Measurements from ENCODE around the gene C19orf67.

The C19orf67 gene

DNA sequence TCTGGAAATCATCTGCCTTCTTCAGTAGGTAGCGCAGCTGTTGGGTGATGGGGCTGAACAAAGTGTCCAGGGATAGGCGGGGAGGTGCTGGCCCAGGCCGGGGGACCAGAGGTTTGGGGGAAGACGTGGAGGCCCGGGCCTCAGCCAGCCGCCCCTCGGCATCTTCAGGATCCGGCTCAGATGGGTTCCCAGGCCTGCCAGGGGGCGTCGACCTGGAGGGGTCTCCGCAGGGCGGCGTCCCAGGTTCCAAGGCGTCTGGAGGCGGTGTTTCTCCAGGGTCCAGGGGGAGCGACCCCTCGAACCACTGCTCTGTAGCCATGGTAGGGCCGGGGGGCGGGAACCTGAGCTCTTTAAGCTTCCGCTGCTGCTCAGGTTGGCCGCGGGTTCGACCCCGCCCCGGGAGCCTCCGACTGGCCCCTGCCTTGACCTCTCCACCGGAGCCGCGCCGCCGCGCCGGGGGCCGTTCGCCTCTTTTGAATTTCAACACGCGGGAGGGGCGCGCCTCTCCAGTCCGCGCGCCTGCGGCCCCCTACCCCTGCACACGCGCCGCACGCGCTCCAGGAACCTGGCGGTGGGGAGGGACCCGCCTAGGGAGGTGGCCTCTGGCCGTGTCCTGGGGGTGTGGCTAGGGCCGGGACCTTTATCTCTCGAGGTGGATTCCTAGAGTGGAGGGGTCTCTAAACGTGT is at the start of gene C19orf67:
C19orf67 (minus strand) TSS at position 475 of the 687 bp plus-strand sequence; CDS start at position 319, 156 bp downstream.
- DNase-seq = no peak

DNA sequence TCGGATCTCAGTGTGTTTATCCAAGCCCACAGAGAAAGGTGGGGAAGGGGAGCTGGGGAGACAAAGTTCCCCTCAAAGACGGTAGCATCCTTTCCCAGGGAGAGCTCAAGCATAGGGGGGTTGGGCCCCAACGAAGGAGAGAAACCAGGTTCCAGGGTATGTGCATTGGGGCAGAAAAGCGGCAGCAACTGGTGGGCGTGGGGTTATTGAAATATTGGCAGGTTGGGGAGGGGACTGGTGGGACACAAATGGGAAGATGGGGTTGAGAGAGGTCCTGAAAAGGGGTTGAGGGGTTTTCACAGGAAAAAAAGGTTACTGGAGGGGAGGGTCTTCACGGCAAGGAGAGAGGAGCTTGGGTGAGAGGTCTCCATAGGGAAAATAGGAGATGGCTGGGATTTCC is 49.8 kb upstream of the C19orf67 start:
- DNase-seq = no peak

- no peak for DNase-seq
These were observed 42.4 kb upstream of the C19orf67 start for GRCh38 chr19:14127929-14128509.

GRCh38 chr19:14127176-14127575 is 41.6 kb upstream of the C19orf67 start:
- DNase-seq = no peak

DNA sequence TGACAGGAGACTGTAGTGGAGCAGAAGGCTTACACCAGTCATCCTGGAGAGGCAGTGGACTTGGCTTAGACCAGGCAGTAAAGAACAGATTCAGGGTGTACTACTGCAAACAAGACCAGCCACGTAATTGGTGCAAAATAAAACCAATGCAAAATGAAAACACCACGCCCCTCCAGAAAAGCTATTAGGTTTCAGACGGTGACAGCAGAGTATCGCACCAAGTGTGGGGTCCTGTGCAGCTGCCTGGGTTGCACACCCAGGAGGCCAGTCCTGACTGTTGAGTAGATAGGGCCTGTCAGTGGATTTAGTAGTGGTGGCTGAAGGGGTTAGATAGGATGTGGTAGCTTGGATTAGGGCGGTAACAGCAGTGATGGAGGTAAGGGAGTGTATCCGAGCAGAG is 37.3 kb upstream of the C19orf67 start:
- DNase-seq = no peak

- no peak for DNase-seq
These were observed 34.9 kb upstream of the C19orf67 start for GRCh38 chr19:14120497-14120780.

GRCh38 chr19:14119644-14120496 is 34.3 kb upstream of the C19orf67 start:
- no peak for DNase-seq

- no peak for DNase-seq
These were observed 33.6 kb upstream of the C19orf67 start for GRCh38 chr19:14119146-14119545.

DNA sequence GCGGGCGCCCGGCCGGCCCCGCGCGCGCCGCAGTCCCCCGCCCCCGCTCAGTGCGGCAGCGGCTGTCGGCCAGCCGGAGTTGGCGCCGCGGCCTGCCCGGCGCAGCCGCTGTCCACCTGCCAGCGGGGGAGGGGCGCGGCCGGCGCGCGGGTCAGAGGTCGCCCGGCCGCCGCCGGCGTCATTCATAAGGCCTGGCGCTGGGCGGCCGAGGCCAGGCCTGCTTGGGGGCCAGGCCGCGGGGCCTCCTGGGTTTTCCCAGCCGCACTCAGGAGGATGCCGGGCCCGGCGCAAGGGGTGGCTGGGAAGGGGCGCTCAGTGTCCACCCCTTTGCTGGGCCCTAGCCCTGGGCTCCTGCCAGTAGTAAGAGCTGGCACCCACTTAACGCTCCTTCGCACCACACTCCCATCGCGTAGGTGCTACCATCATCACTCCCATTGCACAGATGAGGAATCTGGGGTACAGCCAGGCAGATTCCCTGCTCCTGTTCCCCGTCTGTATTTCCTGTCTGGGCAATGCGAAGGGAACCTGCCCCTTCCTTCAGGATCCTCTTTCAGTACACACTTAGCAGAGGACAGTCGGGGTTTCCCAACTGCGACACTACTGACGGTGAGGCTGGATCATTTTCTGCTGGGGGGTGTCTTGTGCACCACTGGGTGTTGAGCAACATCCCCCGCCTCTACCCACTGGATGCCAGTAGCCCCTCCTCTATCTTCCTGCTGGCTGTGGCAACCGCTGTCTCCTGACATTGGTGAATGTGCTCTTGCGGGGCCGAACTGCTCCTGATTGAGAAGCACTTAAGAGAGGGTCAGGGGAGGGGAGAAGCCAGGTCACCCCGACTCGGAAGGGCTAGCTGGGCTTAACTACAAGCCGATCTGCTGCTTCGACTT is 32.8 kb upstream of the C19orf67 start:
- DNase-seq = peak; percentile 24 to 41

DNA sequence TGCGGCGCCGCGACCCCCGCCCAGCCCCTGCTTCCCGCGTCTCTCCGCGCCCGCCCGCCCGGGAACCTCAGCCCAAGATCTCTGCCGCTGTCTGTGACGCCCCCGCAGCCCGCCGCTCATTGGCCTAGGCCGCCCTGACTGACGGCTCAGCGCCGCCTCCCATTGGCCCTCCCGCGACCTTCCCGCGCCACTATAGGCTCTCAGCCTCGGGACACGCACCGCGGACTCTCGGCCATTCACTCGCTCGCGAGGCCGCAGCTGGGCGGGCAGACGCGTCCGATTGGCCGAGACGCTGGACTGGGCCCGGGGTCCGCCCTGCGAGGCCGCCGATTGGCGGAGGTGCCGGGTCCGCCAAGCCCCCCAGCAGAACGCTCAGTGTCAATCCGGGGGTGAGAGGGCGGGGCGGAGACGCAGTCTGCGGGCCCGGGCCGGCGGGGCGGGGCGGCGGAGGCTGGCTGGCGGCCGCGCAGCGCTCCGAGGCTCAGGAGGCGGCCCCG is 32.1 kb upstream of the C19orf67 start, which contains the start of gene PRKACA:
PRKACA (minus strand) TSS at position 95 of the 497 bp plus-strand sequence. CDS start 215 bp downstream, outside the sequence.
- peak; percentile 95 to 98 for DNase-seq

GRCh38 chr19:14116918-14117578 is 31.5 kb upstream of the C19orf67 start:
- no peak for DNase-seq

DNA sequence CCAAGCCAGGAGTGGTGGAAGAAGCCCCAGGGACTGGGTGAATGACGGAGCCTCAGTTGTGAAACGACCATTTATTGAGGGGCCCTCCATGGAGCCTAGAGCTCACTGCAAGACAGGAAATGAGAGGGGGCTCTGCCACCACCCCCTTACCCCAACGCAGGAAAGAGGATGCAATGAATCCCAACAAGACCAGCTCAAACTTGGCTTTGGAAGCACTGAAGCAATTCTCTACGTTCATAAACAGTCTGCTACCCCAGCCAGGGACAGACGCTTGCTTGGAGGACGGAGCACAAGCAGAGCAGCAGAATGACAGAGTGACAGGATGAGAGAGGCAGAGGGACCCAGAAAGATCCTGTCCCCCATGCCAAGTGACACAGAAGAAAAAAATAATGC is 30.9 kb upstream of the C19orf67 start:
- no peak for DNase-seq

DNA sequence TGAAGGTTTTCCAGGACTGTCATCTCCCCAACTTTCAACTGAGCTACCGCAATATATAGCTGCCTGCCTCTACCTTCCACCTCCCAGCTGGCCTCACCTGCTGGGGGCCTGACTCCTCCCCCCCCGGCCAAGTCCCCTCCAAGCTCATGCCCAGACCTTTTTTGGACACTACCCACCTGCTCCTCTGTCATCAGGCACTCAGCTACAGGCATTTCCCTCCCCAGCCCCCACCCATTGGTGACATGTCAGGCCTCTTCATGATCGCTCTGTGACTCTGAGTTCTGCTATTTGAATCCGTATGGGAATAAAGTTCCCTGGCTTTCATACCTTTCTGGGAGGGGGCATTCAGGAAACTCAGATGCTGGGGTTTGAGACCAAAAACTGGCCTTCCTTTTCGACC is 30.2 kb upstream of the C19orf67 start:
- DNase-seq = no peak

- peak; percentile 48 to 58 for DNase-seq
These were observed 29.3 kb upstream of the C19orf67 start for GRCh38 chr19:14114854-14115253.

- no peak for DNase-seq
These were observed 28.9 kb upstream of the C19orf67 start for GRCh38 chr19:14114439-14114838.

GRCh38 chr19:14113762-14114414 is 28.3 kb upstream of the C19orf67 start:
- peak; percentile 35 for DNase-seq

- DNase-seq = no peak
These were observed 27.3 kb upstream of the C19orf67 start for GRCh38 chr19:14112809-14113385.

DNA sequence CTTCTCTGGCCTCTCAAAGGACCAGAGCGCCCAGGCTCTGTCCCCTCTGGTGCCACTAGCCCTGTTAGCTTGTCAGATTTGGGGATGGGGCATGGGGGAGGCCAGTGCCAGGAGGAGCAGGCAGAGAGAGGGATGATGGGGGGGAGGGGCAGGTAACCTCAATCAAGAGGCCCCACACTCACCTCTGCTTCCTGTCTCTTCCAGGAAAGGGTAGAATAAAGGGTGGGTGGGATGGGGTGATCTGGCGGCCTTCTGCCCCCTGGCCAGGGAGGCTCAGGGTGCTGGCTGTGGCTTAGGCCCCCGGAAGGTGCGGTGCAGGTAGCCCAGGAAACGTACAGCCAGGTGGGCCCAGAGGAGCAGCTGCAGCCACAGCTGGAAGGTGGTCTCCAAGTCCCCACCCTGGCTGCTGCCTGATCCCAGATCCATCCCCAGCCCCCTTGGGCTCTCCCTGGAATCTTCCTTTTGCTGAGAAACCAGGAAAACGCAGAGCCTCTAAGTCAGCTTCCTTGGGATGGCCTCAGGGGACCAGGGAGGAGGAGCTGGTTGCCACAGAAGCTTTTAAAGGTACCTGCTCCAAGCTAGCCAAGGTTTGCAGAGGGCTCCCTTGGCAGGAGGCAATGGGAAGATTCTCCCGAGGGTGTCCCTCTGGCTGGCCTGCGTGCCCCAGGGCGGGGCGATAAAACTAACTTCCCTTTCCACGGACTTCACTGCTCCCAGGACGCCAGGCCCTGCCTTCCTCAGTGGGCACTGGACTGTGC is 26.6 kb upstream of the C19orf67 start:
- no peak for DNase-seq

- DNase-seq = no peak
These were observed 25.9 kb upstream of the C19orf67 start for GRCh38 chr19:14111486-14111885.

DNA sequence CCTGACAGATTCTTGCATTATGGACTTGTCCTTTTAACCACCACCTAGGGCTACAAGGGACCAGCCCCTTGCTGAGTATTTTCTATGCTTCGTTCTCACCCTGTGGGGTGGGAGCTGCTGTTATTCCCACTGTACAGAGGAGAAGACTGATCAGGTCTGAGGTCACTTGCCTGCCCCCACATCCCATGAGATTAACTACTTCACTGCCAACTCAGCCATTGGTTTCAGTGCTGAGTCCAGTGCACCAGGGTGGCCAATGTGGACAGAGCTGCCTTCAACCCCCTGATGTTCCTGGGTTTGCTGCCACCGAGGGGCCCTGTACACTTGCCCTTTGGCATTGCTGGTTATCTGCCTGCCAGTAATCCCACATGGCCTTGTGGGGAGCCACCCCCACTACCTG is 25.1 kb upstream of the C19orf67 start:
- no peak for DNase-seq

Measured in activated CD4-positive, alpha-beta T cell treated with anti-CD3 and anti-CD28 coated beads for 4 hours (primary cell).